HG03520 (cell line): ENCODE data around the gene FSTL5.

Source experiments
- ATAC-seq: cut with Tn5 transposase; IDR thresholded peaks from one replicate; pipeline ENCODE4 v1.9.1; 2021; ENCODE audit warnings: mild to moderate bottlenecking, moderate library complexity; ENCODE audit not compliant: unreplicated experiment

Gene FSTL5

DNA sequence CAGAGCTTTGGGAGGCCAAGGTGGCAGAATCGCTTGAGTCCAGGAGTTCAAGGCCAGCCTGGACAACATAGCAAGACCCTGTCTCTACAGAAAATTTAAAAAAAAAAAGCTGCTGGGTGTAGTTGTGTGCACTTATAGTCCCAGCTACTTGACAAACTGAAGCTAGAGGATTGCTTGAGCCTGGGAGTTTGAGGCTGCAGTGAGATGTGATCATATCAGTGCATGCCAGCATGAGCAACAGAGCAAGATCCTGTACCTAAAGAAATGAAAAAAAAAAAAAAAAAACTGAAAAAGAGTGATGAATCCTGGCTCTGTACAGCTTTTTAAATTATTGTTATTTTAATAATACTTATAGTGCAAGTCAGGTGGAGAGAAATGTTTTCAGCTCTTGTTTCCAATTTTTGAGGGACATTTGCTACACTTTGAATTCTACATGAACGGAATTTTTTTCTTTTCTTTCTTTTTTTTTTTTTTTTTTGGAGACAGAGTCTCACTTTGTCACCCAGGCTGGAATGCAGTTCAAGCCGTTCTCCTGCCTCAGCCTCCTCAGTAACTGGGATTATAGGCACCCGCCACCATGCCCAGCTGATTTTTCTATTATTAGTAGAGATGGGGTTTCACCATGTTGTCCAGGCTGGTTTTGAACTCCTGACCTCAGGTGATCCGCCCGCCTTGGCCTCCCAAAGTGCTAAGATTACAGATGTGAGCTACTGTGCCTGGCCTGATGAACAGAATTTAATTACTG, 215.6 kb downstream of the FSTL5 start:
- ATAC-seq, result no peak

DNA sequence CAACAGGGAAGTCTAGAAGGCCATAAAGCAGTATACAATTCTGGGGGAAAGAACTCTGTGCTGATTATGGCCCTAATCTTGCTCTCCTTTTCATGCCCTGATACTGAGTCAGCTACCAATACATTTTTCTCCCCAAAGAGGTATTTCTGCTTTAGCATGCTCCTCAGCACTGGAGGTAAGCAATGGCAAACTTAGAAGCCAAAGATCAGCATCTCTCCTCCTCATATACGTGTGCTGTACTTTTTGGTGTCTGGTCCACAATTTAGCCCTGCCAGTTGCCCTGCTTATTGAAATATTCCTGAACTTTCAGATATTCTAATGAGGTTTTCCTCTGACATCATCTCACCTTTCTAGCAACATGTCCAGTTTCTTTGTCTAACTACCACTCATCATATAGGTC, 226.2 kb downstream of the FSTL5 start:
- ATAC-seq, result no peak

- no peak for ATAC-seq
Measured at GRCh38 chr4:161936625-161937550, 226.9 kb downstream of the FSTL5 start.

DNA sequence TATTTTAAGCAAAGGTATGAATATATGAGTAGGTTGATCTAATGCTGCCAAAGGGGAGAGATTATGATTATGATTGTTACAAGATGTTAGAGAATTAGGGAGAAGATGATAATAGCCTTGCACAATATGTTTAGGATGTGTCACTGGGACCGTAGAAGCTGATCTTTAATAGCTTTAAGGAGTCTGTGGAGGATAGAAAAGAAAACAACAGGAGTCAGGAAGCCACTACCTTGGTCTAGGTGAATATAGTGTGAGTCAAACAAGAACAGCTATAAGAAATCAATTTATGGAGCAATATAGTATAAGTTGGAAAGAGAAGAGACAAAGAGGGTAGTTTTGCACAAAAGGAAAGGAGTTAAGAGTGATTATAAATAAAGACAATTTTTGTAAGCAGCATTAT, 232.7 kb downstream of the FSTL5 start:
- no peak for ATAC-seq

DNA sequence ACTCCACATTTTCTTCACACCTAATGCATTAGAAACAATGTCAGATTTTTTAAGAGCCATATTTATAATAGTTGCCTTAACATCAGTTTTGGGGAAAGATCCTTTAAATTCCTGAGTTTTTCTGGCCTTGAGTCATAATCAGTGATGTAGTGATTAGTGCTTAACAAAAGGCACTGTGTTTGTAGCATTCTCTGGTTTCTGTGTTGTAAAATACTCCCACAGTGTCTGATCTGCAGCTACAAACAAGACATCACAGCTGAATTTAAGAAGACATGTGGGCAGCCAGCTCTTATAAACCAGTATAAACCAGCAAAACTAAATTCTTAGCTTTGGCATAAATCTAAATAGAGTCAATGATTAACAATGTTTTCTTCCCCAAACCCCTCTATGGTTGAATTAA, 233.8 kb downstream of the FSTL5 start:
- ATAC-seq, result no peak

GRCh38 chr4:161926033-161926828, 237.6 kb downstream of the FSTL5 start:
- no peak for ATAC-seq

GRCh38 chr4:161920304-161921052, 243.3 kb downstream of the FSTL5 start:
- ATAC-seq, result no peak

- no peak for ATAC-seq
Measured at GRCh38 chr4:161919442-161920220, 244.2 kb downstream of the FSTL5 start.

GRCh38 chr4:161916035-161916434, 247.8 kb downstream of the FSTL5 start:
- no peak for ATAC-seq

GRCh38 chr4:161907590-161907955, 256.2 kb downstream of the FSTL5 start:
- no peak for ATAC-seq

DNA sequence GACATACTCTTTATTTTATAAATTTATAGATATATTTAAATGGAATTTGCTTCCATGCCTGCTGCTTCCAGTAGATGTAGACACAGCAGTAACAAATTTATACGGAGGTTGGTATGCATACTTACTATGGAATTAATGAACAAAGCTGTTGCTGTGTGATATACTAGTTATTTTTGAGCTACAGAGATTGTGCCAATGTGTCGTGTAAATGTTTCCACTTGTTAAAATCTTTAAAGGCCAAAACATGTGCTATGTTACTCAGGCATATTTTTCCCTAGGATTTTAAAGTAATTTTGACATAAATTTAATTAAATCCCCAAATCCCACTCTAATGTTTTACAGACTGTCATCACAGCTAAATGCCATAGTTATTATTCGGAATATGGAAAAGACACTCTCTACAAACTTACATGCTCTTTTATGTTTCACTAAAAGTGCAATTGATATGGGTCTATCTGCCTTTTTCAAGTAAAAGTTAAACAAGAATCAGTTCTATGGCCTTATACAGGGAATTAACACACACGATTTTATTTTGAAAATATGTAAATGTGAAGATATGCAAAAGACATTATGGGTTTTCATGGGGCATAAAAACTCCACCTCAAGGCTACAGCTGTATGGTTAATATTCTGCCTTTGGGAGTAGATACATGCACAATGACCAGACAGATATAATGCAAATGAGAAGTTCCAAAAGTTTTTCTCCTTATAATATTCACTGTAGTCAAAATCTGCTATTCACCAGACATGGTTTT, 256.8 kb downstream of the FSTL5 start:
- no peak for ATAC-seq

GRCh38 chr4:161900110-161900509, 263.7 kb downstream of the FSTL5 start:
- ATAC-seq, result no peak

DNA sequence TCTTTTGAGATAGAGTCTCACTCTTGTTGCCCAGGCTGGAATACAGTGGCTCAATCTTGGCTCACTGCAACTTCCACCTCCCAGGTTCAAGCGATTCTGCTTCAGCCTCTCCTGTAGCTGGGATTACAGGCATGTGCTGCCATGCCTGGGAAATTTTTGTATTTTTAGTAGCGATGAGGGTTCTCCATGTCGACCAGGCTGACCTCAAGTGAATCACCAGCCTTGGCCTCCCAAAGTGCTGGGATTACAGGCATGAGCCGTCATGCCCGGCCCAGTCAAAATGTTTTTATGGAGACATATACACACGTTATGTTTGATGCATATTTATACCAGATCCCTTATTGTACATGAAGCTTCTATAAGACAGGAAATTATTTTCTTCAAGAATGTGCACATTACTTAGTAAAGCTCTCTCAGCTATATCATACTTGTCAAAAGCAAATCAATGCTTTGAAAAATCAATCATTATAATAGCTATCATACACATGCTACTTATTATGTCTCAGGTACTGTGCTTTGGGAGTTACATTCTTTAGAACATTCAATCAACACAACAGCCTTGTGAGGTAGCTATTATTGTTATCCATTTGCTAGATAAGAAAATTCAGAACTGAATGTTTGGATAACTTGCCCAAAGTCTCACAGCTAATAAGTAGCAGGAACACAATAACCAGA, 269.2 kb downstream of the FSTL5 start:
- ATAC-seq, result no peak

- ATAC-seq, result no peak
Measured at GRCh38 chr4:161894014-161894413, 269.8 kb downstream of the FSTL5 start.

DNA sequence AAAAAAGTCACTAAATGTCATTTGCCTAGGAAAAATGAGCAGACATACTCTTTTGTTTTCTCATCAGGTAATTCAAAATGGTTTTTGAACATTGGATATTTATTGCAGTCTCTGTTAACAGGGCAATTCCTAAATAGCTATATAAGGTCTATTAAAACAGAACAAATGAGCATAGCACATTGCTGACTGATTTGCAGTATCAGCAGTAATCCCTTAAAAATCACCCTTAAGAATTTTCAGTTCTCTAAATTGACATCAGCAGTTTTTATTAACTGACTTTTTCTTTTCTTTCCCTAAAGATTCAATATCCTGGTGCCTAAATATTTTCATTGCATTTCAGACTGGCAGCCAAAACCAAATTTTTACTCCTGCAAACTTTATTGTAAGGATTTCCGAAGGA, 270.2 kb downstream of the FSTL5 start:
- no peak for ATAC-seq

- ATAC-seq, result no peak
Measured at GRCh38 chr4:161892951-161893350, 270.8 kb downstream of the FSTL5 start.

- ATAC-seq, result no peak
Measured at GRCh38 chr4:161883157-161883556, 280.6 kb downstream of the FSTL5 start.

DNA sequence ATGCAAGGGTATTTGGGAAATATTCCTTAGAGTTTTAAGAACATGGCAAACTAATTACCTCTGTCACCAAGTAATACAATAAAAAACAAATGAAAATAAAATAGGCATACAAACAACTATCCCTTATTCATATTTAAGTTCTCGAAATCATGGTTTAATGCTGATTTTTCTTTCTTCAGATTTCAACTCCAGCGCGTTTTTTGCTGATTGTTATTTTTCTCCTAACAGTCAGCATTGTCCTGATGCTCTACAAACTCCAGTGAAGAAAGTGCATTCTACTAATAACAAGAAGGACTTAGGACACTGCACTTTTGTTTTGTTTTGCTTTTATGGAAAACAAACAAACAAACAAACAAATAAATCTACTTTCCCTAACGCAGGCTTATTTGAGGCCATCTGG, 282.4 kb downstream of the FSTL5 start:
- ATAC-seq, result no peak

DNA sequence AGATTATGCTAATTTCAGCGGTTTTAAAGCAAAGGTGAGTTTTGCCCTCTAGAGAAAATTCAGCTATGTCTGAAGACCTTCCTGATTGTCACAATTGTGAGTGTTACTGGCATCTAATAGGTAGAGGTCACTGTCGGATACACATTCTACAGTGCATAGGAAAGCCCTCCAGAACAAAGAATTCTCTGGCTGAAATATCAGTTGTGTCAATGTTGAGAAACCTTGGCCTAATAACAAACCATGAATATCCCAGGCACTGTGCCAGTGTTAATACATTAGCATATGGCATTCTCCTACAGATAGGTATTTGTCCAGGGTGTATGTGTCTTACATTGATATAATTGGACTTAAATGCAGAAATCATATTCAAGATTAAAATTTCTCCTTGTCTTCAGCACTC, 294.3 kb downstream of the FSTL5 start:
- no peak for ATAC-seq
